ENCODE data around the gene SPRED1. TPM values are rescaled to one million over a fixed set of nuclear protein-coding genes. Genes with fewer than 3 reads are reported as not detected.

Gene SPRED1
- total and polyA plus RNA-seq, 2 of the 13 experiments (the other 11 are each of a cell fraction or from before 2014, with no cell fraction given): 3.8 to 9.6 TPM

- TF ChIP-seq, protein P1, sequence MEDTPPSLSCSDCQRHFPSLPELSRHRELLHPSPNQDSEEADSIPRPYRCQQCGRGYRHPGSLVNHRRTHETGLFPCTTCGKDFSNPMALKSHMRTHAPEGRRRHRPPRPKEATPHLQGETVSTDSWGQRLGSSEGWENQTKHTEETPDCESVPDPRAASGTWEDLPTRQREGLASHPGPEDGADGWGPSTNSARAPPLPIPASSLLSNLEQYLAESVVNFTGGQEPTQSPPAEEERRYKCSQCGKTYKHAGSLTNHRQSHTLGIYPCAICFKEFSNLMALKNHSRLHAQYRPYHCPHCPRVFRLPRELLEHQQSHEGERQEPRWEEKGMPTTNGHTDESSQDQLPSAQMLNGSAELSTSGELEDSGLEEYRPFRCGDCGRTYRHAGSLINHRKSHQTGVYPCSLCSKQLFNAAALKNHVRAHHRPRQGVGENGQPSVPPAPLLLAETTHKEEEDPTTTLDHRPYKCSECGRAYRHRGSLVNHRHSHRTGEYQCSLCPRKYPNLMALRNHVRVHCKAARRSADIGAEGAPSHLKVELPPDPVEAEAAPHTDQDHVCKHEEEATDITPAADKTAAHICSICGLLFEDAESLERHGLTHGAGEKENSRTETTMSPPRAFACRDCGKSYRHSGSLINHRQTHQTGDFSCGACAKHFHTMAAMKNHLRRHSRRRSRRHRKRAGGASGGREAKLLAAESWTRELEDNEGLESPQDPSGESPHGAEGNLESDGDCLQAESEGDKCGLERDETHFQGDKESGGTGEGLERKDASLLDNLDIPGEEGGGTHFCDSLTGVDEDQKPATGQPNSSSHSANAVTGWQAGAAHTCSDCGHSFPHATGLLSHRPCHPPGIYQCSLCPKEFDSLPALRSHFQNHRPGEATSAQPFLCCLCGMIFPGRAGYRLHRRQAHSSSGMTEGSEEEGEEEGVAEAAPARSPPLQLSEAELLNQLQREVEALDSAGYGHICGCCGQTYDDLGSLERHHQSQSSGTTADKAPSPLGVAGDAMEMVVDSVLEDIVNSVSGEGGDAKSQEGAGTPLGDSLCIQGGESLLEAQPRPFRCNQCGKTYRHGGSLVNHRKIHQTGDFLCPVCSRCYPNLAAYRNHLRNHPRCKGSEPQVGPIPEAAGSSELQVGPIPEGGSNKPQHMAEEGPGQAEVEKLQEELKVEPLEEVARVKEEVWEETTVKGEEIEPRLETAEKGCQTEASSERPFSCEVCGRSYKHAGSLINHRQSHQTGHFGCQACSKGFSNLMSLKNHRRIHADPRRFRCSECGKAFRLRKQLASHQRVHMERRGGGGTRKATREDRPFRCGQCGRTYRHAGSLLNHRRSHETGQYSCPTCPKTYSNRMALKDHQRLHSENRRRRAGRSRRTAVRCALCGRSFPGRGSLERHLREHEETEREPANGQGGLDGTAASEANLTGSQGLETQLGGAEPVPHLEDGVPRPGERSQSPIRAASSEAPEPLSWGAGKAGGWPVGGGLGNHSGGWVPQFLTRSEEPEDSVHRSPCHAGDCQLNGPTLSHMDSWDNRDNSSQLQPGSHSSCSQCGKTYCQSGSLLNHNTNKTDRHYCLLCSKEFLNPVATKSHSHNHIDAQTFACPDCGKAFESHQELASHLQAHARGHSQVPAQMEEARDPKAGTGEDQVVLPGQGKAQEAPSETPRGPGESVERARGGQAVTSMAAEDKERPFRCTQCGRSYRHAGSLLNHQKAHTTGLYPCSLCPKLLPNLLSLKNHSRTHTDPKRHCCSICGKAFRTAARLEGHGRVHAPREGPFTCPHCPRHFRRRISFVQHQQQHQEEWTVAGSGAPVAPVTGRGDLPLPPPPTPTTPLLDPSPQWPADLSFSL (CRISPR knock-in tag; IDR thresholded peaks at IDR 0.05): no peak
These were observed 46.9 kb upstream of the SPRED1 start (continued) for GRCh38 chr15:38205526-38206272.

DNA sequence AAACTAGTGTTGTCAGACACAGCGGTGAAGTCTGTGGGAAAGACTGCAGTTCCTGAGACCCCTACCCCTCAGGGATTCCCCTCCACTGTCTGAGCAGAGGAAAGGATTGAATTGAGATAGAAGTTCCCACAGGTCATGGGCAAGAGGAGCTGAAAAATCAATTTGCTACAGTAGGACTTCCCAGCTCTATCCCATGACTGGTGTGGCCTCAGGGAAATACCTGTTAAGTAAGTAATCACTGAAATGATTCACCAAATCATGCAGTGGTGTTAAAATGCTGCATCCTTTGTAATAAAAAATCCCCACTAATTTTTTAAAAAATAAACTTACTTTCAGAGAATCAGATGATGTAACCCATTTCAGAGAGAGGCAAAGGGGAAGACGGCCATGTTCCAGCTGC, 45.0 kb upstream of the SPRED1 start:
- in situ Hi-C loops (cut with HindIII; ENCODE audit: extremely low pct_ligation_motif_present, low pct_unique_long_range_greater_than_20kb) (no loop called here), intact Hi-C loops (cut with micrococcal nuclease; ENCODE audit: unreplicated experiment) (no loop called here)
- Histone ChIP-seq H3K27me3 (ENCODE audit: control insufficient read depth in 1 of 2, insufficient read depth in 2 of 2, low read length in 2 of 2) (peaks cover 0 to 5% of the 10 kb centered on the region in 2 experiments; a peak in 1 of 5 replicates), H3K9me3 (ENCODE audit: low read length) (no peaks in the 10 kb centered on the region), H4K20me1 (ENCODE audit: insufficient read depth, low read length) (no peaks in the 10 kb centered on the region), H3K4me3 (replicated peaks in 1 of 3; ENCODE audit: insufficient read depth in 1 of 3, low read depth in 2 of 3, low read length in 3 of 3) (no peak overlapping the region), H3K9ac (ENCODE audit: insufficient read depth, low read depth, low read length) (no peak overlapping the region), H3K4me2 (ENCODE audit: low read depth, low read length) (no peak overlapping the region), H3K36me3 (replicated peaks in 1 of 2; ENCODE audit: control insufficient read depth in 1 of 2, insufficient read depth in 2 of 2, low read length in 2 of 2) (no peaks in the 10 kb centered on the region), H3K4me1 (ENCODE audit: insufficient read depth, low read length) (no peaks in the 10 kb centered on the region), H2AFZ (ENCODE audit: low read length) (no peak overlapping the region), H3K27ac (ENCODE audit: extremely low read length, insufficient read depth, low read length) (no peak overlapping the region), H3K79me2 (ENCODE audit: insufficient read depth, low read length) (no peaks in the 10 kb centered on the region)
- WGBS (ENCODE audit: low lambda C conversion rate): 15% methylated on average over 2 of the region's 2 CpGs
- ChIA-PET POLR2A (no interaction called here), CTCF (ENCODE audit: low intra/inter-chr PET ratio, low total read pairs) (no interaction called here)
- TF ChIP-seq RXRB (CRISPR knock-in tag; IDR thresholded peaks at IDR 0.05; ENCODE audit: borderline replicate concordance) (no peak), ZNF557 (CRISPR knock-in tag; IDR thresholded peaks at IDR 0.05) (no peak), HNRNPUL1 (IDR thresholded peaks at IDR 0.05; ENCODE audit: low read depth, low read length) (no peak), REL (CRISPR knock-in tag; conservative IDR thresholded peaks at IDR 0.05) (no peak), ETV6 (CRISPR knock-in tag; conservative IDR thresholded peaks at IDR 0.05) (no peak), PLSCR1 (CRISPR knock-in tag; IDR thresholded peaks at IDR 0.05; ENCODE audit: borderline replicate concordance) (no peak), ZNF207 (IDR thresholded peaks at IDR 0.05; ENCODE audit: borderline replicate concordance) (no peak), HMG20A (CRISPR knock-in tag; IDR thresholded peaks at IDR 0.05; ENCODE audit: borderline replicate concordance) (no peak)
- TF ChIP-seq, protein P2, sequence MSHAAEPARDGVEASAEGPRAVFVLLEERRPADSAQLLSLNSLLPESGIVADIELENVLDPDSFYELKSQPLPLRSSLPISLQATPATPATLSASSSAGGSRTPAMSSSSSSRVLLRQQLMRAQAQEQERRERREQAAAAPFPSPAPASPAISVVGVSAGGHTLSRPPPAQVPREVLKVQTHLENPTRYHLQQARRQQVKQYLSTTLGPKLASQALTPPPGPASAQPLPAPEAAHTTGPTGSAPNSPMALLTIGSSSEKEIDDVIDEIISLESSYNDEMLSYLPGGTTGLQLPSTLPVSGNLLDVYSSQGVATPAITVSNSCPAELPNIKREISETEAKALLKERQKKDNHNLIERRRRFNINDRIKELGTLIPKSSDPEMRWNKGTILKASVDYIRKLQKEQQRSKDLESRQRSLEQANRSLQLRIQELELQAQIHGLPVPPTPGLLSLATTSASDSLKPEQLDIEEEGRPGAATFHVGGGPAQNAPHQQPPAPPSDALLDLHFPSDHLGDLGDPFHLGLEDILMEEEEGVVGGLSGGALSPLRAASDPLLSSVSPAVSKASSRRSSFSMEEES (CRISPR knock-in tag; IDR thresholded peaks at IDR 0.05): no peak
- ATAC-seq (no peak), FAIRE-seq (no peak), DNase-seq (ENCODE audit: low spot score) (no peak)
- no TSS peak for BruUV-seq (replicated peaks)

Data from HepG2 (cell line).